ENCODE results near the gene TUNAR. TPM values are rescaled to one million over a fixed set of nuclear protein-coding genes. Genes with fewer than 3 reads are reported as not detected.
"Not testable (repeated sequence)": the region's sequence is repeated elsewhere in the genome, so short reads cannot be mapped to it uniquely, and the experiment has no call there.

Gene TUNAR
- total RNA-seq, 4 donors from 2014 or later, result not detected

DNA sequence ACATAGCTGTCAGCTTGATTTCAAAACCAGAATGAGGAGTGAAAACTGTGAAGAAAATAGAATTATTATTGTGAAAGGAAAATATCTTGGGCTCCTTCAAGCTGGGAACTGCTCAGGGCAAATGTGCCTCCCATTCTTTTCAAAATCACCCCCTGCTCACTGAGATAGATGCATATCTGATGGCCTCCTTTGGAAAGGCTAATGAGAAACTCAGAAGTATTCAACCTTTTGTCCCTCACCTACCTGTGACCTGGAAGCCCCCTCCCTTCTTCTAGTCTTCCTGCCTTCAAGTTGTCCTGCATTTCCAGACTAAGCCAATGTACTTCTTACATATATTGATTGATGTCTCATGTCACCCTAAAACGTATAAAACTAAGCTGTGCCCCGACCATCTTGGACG is 81.5 kb downstream of the TUNAR start:
- Histone ChIP-seq H3K4me1 (no peaks in the 10 kb centered on the region), H3K9me3 (no peaks in the 10 kb centered on the region), H3K4me3 (no peak overlapping the region), H3K27ac (no peak overlapping the region), H3K36me3 (no peaks in the 10 kb centered on the region), H3K27me3 (peaks cover 0 to 24% (median 0%) of the 10 kb centered on the region in 4 donors)
- 23 to 35% methylated on average over 3 of the region's 3 CpGs for WGBS, 2 donors
- no peak for TF ChIP-seq POLR2A (IDR thresholded peaks at IDR 0.05)
- TF ChIP-seq, protein P1, sequence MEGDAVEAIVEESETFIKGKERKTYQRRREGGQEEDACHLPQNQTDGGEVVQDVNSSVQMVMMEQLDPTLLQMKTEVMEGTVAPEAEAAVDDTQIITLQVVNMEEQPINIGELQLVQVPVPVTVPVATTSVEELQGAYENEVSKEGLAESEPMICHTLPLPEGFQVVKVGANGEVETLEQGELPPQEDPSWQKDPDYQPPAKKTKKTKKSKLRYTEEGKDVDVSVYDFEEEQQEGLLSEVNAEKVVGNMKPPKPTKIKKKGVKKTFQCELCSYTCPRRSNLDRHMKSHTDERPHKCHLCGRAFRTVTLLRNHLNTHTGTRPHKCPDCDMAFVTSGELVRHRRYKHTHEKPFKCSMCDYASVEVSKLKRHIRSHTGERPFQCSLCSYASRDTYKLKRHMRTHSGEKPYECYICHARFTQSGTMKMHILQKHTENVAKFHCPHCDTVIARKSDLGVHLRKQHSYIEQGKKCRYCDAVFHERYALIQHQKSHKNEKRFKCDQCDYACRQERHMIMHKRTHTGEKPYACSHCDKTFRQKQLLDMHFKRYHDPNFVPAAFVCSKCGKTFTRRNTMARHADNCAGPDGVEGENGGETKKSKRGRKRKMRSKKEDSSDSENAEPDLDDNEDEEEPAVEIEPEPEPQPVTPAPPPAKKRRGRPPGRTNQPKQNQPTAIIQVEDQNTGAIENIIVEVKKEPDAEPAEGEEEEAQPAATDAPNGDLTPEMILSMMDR (IDR thresholded peaks at IDR 0.05), result no peak
- DNase-seq, result no peak
- intact Hi-C loops (cut with DNase I), result no loop called here

DNA sequence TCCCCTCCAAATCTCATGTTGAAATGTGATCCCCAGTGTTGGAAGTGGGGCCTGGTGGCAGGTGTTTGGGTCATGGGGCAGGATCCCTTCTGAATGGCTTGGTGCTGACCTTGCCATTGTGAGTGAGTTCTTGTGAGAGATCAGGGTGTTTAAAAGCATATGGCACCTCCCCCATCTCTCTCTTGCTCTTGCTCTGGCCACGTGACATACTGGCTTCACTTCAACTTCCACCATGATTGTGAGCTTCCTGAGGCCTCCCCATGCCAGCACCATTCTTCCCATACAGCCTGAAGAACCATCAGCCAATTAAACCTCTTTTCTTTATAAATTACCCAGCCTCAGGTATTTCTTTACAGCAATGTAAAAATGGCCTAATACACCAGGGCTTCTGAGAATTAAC is 82.7 kb downstream of the TUNAR start:
- 13 to 15% methylated on average over 1 of the region's 1 CpG for WGBS, 2 donors

DNA sequence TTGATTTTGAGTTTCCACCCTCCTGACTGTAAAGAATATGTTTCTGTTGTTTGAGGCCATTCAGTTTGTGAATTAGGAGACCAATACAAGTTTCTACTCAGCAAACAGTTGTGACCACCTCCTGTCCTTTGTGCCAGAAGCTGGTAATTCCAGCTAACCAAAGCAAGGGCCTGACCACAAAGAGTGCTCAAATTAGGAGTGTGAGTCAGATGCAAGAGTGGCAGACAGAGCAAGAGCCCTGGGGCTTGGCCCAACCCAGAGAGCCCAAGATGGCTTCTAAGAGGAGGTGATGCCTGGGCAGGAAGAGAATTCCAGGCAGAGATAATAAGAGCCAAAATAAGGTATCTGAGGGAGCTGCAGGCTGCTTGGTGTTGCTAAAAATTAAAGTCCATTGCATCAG is 84.8 kb downstream of the TUNAR start:
- no peak overlapping the region for H3K27ac ChIP-seq
- H3K4me3 ChIP-seq, result no peak overlapping the region
- no peaks in the 10 kb centered on the region for H3K4me1 ChIP-seq
- intact Hi-C loops (cut with DNase I), result no loop called here
- H3K9me3 ChIP-seq, result no peaks in the 10 kb centered on the region
- DNase-seq, result no peak
- H3K27me3 ChIP-seq, result peaks cover 0 to 14% (median 0%) of the 10 kb centered on the region in 4 donors
- TF ChIP-seq, protein P1 (IDR thresholded peaks at IDR 0.05), result no peak
- TF ChIP-seq POLR2A (IDR thresholded peaks at IDR 0.05), result no peak
- no peaks in the 10 kb centered on the region for H3K36me3 ChIP-seq

More for the DNA sequence above, 82.7 kb downstream of the TUNAR start:
- intact Hi-C loops (cut with DNase I), result no loop called here
- no peak for DNase-seq
- H3K36me3 ChIP-seq, result no peaks in the 10 kb centered on the region
- no peak for TF ChIP-seq POLR2A (IDR thresholded peaks at IDR 0.05)
- TF ChIP-seq, protein P1 (IDR thresholded peaks at IDR 0.05), result no peak
- H3K27me3 ChIP-seq, result peaks cover 0 to 21% (median 0%) of the 10 kb centered on the region in 4 donors
- H3K4me3 ChIP-seq, result no peak overlapping the region
- no peaks in the 10 kb centered on the region for H3K4me1 ChIP-seq
- H3K27ac ChIP-seq, result no peak overlapping the region
- H3K9me3 ChIP-seq, result no peaks in the 10 kb centered on the region

DNA sequence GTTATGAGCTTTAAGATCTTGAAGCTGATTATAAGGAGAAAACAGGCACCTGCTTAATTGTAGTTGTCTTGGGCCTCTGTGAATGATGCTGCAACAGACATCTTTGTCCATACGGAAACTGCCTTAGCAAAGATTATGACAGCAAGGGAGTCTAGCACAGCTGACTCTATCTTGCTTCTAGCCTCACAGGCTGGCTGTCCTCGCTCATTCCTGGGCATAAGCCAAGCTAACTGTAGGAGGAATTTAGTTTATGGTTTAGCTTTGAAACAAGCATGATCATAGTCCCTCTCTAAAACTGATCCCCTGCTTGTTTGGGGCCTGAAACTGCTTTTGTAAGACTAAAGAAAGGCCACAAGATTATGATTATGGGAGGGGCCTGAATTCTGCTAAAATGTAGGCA is 88.3 kb downstream of the TUNAR start:
- intact Hi-C loops (cut with DNase I), result no loop called here
- no peak overlapping the region for H3K4me3 ChIP-seq
- H3K27ac ChIP-seq, result no peak overlapping the region
- no peaks in the 10 kb centered on the region for H3K36me3 ChIP-seq
- no peaks in the 10 kb centered on the region for H3K4me1 ChIP-seq
- 63 to 86% methylated on average over 2 of the region's 2 CpGs for WGBS, 2 donors
- no peaks in the 10 kb centered on the region for H3K9me3 ChIP-seq
- peaks cover 0 to 6% (median 0%) of the 10 kb centered on the region in 4 donors for H3K27me3 ChIP-seq
- no peak for DNase-seq
- TF ChIP-seq POLR2A (IDR thresholded peaks at IDR 0.05), result no peak
- TF ChIP-seq, protein P1 (IDR thresholded peaks at IDR 0.05), result no peak

DNA sequence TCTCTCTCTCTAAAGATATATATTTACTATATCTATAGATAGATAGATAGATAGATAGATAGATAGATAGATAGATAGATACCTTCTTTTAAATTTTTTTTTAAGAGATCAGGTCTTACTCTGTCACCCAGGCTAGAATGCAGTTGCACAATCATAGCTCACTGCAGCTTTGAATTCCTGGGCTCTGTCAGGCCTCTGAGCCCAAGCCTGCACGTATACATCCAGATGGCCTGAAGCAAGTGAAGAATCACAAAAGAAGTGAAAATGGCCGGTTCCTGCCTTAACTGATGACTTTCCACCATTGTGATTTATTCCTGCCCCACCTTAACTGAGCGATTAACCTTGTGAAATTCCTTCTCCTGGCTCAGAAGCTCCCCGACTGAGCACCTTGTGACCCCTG is 91.4 kb downstream of the TUNAR start:
- H3K9me3 ChIP-seq; H3K36me3 ChIP-seq; H3K4me1 ChIP-seq; DNase-seq; intact Hi-C loops (cut with DNase I); H3K27ac ChIP-seq; H3K27me3 ChIP-seq; H3K4me3 ChIP-seq: not testable (repeated sequence)
- WGBS, 2 donors, result 23 to 37% methylated on average over 4 of the region's 4 CpGs

Other genes with a start within 250 kb of the TUNAR start
- not detected for gene TCL1B, start 190.4 kb upstream of the TUNAR start, total RNA-seq
- gene TCL1A, start 162.7 kb upstream of the TUNAR start, total RNA-seq, result not detected
- gene C14orf132, start 162.5 kb downstream of the TUNAR start, total RNA-seq, result 10 to 100 TPM in 1 of 4 donors, 1 to 10 TPM in 3; 3.0 to 13.5 (median 3.9) TPM